ENCODE data around the gene IPCEF1.

IPCEF1 gene

DNA sequence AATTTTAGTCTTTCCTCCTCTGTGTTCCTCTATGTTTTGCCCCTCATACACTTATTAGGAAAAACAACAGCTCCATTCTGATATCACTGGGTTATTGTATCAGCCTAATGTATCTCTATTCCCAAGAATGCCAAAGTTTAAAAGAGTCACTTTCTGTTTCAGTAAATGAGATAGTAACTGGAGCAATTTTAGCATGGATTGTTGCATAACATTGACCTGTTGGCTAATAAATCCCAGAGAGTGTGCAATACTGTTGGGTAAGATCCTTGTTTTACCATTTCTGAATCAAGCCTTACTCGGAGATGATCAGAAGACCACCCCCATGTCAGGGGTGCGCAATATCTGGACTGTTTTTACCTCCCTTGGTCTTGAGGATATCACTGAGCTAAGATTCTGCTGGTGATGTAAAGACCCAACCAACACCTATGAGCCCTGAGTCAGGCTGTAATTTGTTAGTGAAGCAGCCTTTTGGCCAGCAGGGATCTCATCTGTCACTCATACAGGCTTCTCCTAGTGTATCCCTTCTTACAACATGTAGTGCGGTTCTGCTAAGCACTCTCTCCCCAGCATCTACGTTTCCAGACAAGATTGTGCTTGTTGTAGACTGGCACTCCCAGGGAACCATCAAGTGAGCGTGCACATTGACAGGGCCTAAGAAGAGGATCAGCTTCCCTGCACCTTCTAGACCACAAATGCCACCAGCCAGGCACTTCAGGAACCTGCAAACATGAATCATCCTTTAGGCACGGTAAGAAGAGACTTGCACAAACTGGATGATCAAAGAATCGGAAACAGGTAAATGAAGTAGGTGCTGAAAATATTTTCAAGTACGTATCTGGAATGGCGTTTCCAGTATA lies 11.5 kb upstream of the IPCEF1 start:
- TF ChIP-seq, protein P1, sequence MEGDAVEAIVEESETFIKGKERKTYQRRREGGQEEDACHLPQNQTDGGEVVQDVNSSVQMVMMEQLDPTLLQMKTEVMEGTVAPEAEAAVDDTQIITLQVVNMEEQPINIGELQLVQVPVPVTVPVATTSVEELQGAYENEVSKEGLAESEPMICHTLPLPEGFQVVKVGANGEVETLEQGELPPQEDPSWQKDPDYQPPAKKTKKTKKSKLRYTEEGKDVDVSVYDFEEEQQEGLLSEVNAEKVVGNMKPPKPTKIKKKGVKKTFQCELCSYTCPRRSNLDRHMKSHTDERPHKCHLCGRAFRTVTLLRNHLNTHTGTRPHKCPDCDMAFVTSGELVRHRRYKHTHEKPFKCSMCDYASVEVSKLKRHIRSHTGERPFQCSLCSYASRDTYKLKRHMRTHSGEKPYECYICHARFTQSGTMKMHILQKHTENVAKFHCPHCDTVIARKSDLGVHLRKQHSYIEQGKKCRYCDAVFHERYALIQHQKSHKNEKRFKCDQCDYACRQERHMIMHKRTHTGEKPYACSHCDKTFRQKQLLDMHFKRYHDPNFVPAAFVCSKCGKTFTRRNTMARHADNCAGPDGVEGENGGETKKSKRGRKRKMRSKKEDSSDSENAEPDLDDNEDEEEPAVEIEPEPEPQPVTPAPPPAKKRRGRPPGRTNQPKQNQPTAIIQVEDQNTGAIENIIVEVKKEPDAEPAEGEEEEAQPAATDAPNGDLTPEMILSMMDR (conservative IDR thresholded peaks at IDR 0.05; ENCODE audit: control insufficient read depth, insufficient read depth, low read depth, low read length), result no peak
- peak; percentile 48 for DNase-seq (ENCODE audit: low read depth)
- no peak overlapping the region for H3K4me3 ChIP-seq (ENCODE audit: control insufficient read depth, low read depth, low read length)

DNA sequence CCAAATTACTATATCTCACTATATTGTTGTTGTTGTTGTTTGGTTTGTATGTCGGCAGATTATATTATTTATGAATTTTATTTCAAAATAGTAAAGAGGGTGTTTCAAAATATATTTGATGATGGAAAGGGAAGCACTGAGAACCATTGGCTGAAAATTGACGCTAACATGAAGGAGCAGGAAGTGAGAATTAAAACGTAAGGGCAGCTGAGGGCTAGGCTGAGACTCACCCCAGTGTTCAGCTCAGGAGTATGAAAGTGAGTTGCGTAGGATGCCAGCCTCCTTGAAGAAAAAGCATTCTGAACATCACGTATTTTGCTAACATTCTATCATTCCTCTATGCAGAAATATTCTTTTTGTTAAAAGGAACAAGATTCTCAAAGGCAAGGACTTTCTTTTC lies 10.7 kb upstream of the IPCEF1 start:
- DNase-seq (ENCODE audit: low read depth), result no peak
- H3K4me3 ChIP-seq (ENCODE audit: control insufficient read depth, low read depth, low read length), result no peak overlapping the region
- TF ChIP-seq, protein P1 (conservative IDR thresholded peaks at IDR 0.05; ENCODE audit: control insufficient read depth, insufficient read depth, low read depth, low read length), result no peak

DNA sequence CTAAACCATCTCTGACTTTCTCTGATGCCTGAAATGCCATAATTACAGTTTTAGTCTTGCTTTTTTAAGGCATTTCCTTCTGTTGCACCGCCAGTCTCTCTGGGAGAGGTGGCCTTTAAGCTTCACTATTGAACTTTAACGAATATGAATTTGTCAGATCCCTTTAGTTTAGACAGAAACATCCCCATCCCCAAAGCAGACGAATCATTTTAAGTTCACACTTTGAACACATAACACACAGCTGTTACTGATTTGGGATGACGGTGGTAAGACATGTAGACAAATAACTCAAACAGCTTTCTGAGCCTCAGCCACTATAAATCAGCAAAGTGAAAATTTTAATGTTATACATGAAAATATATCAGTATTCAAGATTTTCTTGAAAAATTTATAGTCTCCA lies 7.2 kb upstream of the IPCEF1 start:
- no peak overlapping the region for H3K4me3 ChIP-seq (ENCODE audit: control insufficient read depth, low read depth, low read length)
- TF ChIP-seq, protein P1 (conservative IDR thresholded peaks at IDR 0.05; ENCODE audit: control insufficient read depth, insufficient read depth, low read depth, low read length), result no peak
- peak; percentile 11 for DNase-seq (ENCODE audit: low read depth)

DNA sequence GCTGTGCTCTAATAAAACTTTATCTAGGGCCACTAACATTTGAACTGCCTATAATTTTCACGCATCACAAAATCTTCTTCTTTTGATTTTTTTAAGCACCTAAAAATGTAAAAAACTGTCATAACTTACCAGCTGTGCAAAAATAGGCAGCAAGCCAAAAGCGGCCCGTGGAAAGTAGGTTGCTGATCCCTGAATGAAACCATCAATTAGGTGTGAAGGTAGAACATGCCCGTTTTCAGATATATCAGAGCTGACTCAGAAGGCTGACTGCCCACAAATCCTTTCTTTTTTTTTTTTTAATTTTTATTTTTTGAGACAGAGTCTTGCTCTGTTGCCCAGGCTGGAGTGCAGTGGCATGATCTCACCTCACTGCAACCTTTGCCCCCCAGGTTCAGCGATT lies 4.9 kb upstream of the IPCEF1 start:
- DNase-seq (ENCODE audit: low read depth), result no peak

DNA sequence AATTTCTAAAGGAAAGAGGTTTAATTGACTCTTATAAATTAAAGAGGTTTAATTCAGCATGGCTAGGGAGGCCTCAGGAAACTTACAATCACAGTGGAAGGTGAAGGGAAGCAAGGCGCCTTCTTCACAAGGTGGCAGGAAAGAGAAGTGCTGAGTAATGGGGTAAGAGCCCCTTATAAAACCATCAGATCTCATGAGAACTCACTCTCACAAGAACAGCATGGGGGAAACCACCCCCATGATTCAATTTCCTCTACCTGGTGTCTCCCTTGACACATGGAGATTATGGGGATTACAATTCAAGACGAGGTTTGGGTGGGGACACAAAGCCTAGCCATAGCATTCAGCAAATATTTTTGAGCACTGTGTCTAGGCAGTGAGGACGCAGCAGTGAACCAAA lies 3.9 kb upstream of the IPCEF1 start:
- no peak overlapping the region for H3K4me3 ChIP-seq (ENCODE audit: control insufficient read depth, low read depth, low read length)
- TF ChIP-seq, protein P1 (conservative IDR thresholded peaks at IDR 0.05; ENCODE audit: control insufficient read depth, insufficient read depth, low read depth, low read length), result no peak
- DNase-seq (ENCODE audit: low read depth), result no peak

More for the DNA sequence above, 4.9 kb upstream of the IPCEF1 start:
- H3K4me3 ChIP-seq (ENCODE audit: control insufficient read depth, low read depth, low read length), result no peak overlapping the region
- TF ChIP-seq, protein P1 (conservative IDR thresholded peaks at IDR 0.05; ENCODE audit: control insufficient read depth, insufficient read depth, low read depth, low read length), result no peak

DNA sequence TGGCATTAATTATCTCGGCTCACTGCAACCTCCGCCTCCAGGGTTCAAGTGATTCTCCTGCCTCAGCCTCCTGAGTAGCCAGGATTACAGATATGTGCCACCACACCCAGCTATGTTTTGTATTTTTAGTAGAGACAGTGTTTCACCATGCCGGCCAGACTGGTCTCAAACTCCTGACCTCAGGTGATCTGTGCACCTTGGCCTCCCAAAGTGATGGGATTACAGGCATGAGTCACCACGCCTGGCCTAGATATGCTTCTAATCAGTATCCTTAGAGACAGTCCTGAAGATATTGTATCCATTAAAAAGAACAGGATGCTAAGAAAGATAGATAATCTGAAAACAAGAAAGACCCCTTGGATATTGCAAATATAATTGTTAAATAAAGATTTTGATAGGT lies 3.1 kb upstream of the IPCEF1 start:
- H3K4me3 ChIP-seq (ENCODE audit: control insufficient read depth, low read depth, low read length), result no peak overlapping the region
- TF ChIP-seq, protein P1 (conservative IDR thresholded peaks at IDR 0.05; ENCODE audit: control insufficient read depth, insufficient read depth, low read depth, low read length), result no peak
- DNase-seq (ENCODE audit: low read depth), result no peak

Data from fibroblast of mammary gland (primary cell).